Hypothalamus (tissue), 51 donors: ENCODE results near the gene ATG16L1.

Source experiments
- DNase-seq, 51 donors: peaks; one replicate each; lab custom pipeline; 2025; lab: John Stamatoyannopoulos, UW

Gene ATG16L1

DNA sequence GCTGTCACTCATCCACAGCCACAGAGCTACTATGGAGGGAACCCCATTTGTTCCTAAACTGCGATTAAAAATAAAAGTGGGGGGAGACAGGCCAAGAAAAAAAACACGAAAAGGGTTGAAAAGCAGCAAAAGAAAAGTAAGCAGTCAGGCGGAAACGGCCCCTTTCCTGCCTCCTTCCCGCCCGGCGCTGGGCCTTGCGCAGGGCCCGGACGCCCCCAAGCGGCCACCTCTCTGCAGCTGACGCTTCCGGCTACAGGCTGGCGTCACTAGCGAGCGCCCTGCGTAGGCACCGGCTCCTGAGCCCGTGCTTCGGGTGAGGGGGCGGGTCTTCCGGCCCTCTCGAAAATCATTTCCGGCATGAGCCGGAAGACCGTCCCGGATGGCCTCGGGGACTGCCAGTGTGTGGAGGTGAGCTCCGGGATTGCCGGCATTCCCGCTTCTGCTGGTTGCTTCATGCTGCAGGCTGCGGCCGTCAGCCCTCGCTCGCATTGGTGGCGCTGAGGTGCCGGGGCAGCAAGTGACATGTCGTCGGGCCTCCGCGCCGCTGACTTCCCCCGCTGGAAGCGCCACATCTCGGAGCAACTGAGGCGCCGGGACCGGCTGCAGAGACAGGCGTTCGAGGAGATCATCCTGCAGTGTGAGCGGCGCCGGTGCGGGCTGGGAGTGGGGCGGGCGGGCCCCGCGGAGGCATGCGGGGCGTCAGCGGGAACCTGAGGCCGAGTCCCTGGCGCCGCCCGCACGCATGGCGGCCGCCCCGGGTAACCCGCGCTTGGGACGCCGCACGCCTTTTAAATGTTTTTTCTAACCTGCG, at the start of gene ATG16L1:
Gene ATG16L1, plus strand, starts transcription at position 368 of the 811 bp plus-strand sequence. Its CDS starts 155 bp downstream, at position 523.
- peak; percentile 10 to 97 (median 93) for DNase-seq

- DNase-seq, result no peak
Measured at GRCh38 chr2:233202531-233202944, 48.9 kb upstream of the ATG16L1 start.

- no peak for DNase-seq
Measured at GRCh38 chr2:233203060-233203459, 48.4 kb upstream of the ATG16L1 start.

DNA sequence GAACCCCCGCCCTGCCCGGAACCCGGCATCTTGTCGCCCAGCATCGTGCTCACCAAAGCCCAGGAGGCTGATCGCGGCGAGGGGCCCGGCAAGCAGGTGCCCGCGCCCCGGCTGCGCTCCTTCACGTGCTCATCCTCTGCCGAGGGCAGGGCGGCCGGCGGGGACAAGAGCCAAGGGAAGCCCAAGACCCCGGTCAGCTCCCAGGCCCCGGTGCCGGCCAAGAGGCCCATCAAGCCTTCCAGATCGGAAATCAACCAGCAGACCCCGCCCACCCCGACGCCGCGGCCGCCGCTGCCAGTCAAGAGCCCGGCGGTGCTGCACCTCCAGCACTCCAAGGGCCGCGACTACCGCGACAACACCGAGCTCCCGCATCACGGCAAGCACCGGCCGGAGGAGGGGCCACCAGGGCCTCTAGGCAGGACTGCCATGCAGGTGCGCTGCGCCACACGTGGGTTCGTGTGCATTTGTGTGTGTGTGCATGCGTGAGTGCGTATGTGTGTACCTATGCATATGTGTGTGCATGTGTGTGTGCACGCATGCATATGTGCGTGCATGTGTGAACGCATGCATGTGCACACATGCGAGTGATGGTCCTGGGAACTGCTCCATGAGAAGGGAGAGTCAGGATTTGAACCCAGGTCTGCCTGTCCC, 47.1 kb upstream of the ATG16L1 start:
- no peak for DNase-seq

DNA sequence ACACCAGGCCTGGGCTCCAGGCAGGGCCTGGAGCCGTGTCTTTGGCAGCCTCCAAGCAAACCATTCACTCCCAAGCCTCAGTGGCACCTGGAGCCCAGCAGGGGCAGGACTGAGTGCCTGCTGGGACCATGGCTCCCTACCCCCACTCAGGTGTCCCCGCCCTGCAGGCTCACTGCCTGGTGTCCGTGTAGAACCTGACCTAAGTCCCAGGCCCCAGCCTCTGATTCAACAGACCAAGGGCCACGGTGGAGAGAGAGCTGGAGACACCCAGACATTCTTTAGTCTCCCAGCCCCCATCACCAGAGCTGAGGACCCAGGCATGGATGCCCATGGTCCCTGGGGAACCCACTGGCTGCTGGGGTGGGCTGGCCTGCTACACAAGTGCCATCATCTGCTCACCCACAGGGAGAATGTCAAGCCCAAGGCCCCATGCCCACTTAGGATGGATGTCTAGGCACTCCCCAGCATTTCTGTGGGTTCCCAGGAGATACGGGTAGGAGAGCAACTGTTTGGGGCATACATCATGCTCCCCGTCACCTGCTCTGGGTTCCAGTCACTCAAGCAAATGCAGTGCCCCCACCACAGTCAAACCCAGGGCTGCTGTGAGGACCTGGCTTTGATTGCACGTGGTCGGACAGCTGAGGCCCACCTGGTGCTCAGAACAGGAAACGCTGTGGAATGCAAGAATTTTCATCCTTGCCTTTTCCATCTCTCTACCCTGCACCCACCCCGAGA, 42.9 kb upstream of the ATG16L1 start:
- no peak for DNase-seq

GRCh38 chr2:233209117-233209532, 42.3 kb upstream of the ATG16L1 start:
- DNase-seq, result peak in 2 of 51 donors; percentile 59 to 82

GRCh38 chr2:233209533-233210171, 41.8 kb upstream of the ATG16L1 start:
- peak in 22 of 51 donors; percentile 11 to 82 (median 32) for DNase-seq

GRCh38 chr2:233210281-233210680, 41.2 kb upstream of the ATG16L1 start:
- DNase-seq, result no peak

DNA sequence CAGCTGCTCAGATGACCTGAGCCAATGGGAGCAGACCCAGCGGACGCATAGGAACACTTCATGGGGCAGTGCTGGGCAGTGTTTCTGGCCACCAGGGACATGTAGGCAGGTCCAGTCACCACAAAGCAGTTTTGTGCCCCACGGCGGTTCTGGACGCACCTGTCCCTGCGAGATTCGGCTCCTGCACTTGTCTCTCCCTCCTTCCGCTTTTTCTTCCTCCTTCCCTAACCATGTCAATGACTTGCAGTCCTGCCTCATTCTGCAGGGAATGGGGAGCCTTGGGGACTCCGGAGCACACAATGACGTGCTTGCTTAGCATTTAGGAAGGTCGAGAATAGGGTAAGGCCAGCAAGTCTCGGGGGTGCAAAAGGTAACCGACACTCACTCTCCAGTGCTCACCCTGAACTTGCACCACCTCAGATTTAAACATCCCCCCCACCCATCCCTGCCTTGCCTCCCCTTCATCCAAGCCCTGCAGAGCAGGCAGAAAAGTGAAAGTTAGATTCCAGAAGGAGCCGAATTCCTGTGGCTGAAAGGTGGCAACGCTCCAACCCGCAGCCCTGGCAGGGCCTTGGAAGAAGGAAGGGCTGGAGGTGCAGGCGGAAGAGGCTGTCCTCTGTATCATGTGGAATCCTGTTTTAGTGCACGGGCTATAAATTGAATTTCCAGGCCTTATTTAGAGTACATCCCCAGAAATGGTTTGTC, 40.5 kb upstream of the ATG16L1 start:
- DNase-seq, result peak in 19 of 51 donors; percentile 3 to 34 (median 8)

DNA sequence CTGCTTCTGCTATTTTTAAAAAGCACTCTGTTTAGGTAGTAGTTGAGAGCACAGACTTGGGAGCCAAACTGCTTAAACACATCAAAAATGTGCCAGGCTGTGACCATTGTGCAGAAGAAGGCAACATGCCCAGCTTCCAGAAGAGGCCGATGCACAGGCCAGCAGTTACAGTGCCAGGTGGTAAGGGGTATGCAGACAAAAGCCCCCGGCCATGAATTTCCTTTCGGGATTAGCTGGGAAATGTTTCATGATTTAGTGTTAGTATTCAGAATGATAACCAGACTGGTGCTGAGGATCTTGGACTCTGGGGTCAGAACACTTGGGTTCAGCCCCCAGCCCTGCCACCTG, 40.0 kb upstream of the ATG16L1 start:
- peak in 3 of 51 donors; percentile 4 to 16 (median 8) for DNase-seq

DNA sequence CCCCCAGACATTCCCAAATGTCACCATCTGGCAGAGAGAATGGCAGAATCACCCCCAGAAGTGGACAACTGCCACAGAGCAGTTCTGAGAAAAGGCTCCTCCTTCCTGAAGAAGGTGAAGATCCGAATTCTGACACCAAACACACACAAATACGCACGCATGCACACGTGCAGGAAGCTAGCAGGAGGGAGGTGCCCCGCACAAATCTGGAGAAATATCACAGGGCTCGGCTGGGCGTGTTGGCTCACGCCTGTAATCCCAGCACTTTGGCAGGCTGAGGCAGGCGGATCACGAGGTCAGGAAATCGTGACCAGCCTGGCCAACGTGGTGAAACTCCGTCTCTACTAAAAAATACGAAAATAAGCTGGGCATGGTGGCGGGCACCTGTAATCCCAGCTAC, 38.5 kb upstream of the ATG16L1 start:
- DNase-seq, result no peak

DNA sequence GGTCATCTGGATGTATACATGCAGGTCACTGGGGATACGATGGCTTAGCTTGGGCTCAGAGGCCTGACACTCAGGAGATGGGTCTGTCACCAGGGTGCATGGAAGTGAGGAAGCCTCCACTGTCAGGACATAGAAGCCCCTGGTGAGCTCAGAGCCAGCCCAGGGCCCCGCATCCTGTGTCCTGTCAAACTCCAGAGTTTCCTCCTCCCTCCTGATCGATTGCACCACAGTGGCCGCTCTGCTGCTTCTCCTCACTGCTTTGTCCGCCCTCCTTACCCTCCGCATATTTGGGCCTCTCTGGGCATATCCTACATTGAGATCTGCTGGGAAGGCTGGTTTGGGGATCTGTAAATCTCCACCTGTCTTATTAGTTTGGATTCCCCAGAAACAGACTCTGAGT, 37.5 kb upstream of the ATG16L1 start:
- DNase-seq, result no peak

DNA sequence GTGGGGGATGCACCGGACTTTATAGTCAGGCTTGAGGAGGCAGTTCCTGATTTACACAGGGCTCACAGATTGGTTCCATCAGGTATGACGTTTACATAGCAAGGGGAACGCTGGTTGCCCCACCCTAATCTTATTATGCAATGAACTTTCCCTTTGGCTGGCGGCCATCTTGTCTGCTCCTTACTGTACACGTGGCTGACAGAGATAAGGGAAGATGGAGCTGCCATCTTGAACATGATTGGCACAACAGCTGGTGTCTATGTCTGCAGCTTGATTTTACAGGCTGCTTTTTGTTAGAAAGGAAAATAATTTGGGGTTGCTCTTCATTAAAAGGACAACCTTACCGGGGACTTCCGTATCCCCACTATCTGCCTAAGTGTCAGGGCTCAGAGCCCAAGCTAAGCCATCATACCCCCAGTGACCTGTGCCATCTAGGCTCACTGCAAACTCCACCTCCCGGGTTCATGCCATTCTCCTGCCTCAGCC, 33.5 kb upstream of the ATG16L1 start:
- DNase-seq, result no peak

- DNase-seq, result no peak
Measured at GRCh38 chr2:233218836-233219235, 32.6 kb upstream of the ATG16L1 start.

DNA sequence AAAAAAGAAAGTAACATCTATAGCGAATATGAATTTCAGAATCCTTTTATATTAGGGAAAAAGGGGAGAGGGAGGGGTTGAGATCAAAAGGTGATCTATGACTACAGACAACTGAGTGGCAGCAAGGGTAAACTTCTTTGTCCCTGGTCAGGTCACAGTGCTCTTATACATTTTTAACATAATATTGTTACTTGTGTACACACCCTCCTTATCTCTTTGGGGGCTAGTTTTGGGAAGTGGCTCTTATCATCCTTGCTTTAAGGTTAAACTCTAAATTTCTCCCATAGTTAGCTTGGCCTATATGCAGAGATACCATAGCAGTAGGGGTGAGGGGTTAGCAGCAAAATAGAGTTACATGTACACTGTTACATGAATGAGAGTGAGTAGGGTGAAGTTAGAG, 31.6 kb upstream of the ATG16L1 start:
- DNase-seq, result no peak

DNA sequence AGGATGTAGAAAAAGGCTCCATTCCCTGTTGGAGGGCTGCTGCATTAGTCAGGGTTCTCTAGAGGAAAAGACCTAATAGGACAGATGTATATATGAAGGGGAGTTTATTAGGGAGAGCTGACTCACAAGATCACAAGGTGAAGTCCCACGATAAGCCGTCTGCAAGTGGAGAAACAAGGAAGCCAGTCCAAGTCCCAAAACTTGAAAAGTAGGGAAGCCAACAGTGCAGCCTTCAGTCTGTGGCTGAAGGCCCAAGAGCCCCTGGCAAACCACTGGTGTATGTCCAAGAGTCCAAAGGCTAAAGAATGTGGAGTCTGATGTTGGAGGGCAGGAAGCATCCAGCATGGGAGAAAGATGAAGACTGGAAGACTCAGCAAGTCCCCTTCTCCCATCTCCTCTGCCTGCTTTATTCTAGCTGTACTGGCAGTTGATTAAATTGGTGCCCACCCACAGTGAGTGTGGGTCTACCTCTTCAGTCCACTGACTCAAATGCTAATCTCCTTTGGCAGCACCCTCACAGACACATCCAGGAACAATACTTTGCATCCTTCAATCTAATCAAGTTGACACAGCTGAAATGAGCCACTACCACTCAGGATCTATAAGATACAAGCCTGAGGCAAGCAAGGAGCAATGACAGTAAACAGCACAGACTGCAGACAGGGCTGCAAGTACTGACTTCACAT, 30.0 kb upstream of the ATG16L1 start:
- no peak for DNase-seq

DNA sequence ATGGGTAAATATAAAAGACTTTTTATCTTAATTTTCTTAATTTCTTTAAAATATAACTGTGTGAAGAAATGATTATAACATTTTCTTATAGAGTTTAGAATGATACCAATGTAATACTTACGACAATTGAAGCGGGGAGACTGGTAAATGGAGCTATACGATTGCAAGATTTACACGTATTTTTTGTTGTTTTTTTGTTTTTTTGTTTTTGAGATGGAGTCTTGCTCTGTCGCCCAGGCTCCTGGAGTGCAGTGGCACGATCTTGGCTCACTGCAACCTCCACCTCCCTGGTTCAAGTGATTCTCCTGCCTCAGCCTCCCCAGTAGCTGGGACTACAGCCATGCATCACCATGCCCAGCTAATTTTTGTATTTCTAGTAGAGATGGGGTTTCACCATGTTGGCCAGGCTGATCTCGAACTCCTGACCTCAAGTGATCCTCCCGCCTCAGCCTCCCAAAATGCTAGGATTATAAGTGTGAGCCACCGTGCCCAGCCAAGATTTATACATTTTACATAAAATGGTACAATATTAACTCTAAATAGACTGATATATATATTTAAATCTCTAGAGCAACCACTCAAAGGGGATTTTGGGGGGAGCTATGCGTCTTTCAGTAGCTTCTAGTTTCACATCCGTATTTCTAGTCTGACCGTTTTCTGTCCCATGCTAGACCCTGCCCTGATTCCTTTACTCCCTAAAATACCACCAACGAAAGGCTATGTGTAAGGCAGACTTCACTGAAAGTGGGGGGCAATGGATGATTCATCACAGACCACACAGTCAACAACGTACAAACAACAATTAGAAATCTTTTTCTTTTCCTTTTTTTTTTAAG, 28.2 kb upstream of the ATG16L1 start:
- DNase-seq, result no peak

GRCh38 chr2:233225230-233226068, 26.0 kb upstream of the ATG16L1 start:
- DNase-seq, result no peak
